Endodermal cell (in vitro differentiated cells): Measurements from ENCODE around the gene GAREM1. TPM values are rescaled to one million over a fixed set of nuclear protein-coding genes. Genes with fewer than 3 reads are reported as not detected.

ENCODE experiments used
- DNase-seq: peaks from one replicate; pipeline ENCODE4 v3.0.0-alpha.2; 2017
- H3K27ac ChIP-seq: 2 replicates; pipeline ENCODE4 v1.5.1; 2013; ENCODE audit warnings: mild to moderate bottlenecking, low read depth, low read length, moderate library complexity
- H3K27me3 ChIP-seq: 2 replicates; pipeline ENCODE4 v1.6.1; 2013; ENCODE audit warnings: mild to moderate bottlenecking, low read length, moderate library complexity; ENCODE audit not compliant: insufficient read depth, control insufficient read depth, poor library complexity, severe bottlenecking
- H3K36me3 ChIP-seq: 2 replicates; pipeline ENCODE4 v1.7.0; 2013; ENCODE audit warnings: mild to moderate bottlenecking, low read length, moderate library complexity; ENCODE audit not compliant: control insufficient read depth, insufficient read depth
- H3K4me1 ChIP-seq: one replicate; pipeline ENCODE4 v1.7.0; 2013; ENCODE audit warnings: low read length; ENCODE audit not compliant: control insufficient read depth, insufficient read depth
- H3K4me3 ChIP-seq: 2 replicates; pipeline ENCODE4 v1.5.1; 2013; ENCODE audit warnings: mild to moderate bottlenecking, low read length, moderate library complexity
- H3K9ac ChIP-seq: 2 replicates; pipeline ENCODE4 v1.6.1; 2013; ENCODE audit warnings: mild to moderate bottlenecking, low read length, moderate library complexity; ENCODE audit not compliant: poor library complexity, severe bottlenecking; ENCODE audit errors: extremely low read depth
- H3K9me3 ChIP-seq: 2 replicates; pipeline ENCODE4 v1.6.1; 2013; ENCODE audit warnings: mild to moderate bottlenecking, low read length, moderate library complexity; ENCODE audit not compliant: control insufficient read depth
- H3K27ac Mint-ChIP-seq: 2 replicates; pipeline ENCODE4 v1.8.0; 2020; ENCODE audit warnings: mixed read lengths
- H3K27me3 Mint-ChIP-seq: 2 replicates; pipeline ENCODE4 v1.8.0; 2021; ENCODE audit warnings: mild to moderate bottlenecking, mixed read lengths; ENCODE audit not compliant: insufficient read depth
- H3K36me3 Mint-ChIP-seq: 2 replicates; pipeline ENCODE4 v1.8.0; 2020; ENCODE audit warnings: low read depth, mixed read lengths
- H3K4me1 Mint-ChIP-seq: 2 replicates; pipeline ENCODE4 v1.8.0; 2020; ENCODE audit warnings: mixed read lengths
- H3K4me3 Mint-ChIP-seq: 2 replicates; pipeline ENCODE4 v1.8.0; 2020; ENCODE audit warnings: mild to moderate bottlenecking, moderate library complexity, mixed read lengths
- H3K9me3 Mint-ChIP-seq: 2 replicates; pipeline ENCODE4 v1.8.0; 2020; ENCODE audit warnings: mild to moderate bottlenecking, mixed read lengths
- WGBS, 2 experiments: methylation state at CpG; one replicate each; pipeline versions ENCODE4 v1.1.5 to v1.1.7; 2013; ENCODE audit warnings: missing lambda C conversion rate in 2 of 2, mixed read lengths in 1 of 2; ENCODE audit not compliant: insufficient coverage in 1 of 2, insufficient read length in 1 of 2; 5-methylcytosine and 5-hydroxymethylcytosine counted together
- total RNA-seq, 2 donors: library from RNA; stranded (reverse); fragmentation: NEBNext Ultra II Directional in 1 of 2; extraction: Animal tissue kit (Norgen Biotek cat#: 25700) in 1 of 2; gene quantifications; 2 replicates in 1 of 2; 3 replicates in 1 of 2; pipeline ENCODE4 v1.2.1, GENCODE V29; 2021
- TF ChIP-seq, protein P1 (sequence below): fragments of 200-600 bp; sonication (generic); conservative IDR thresholded peaks from 2 replicates; pipeline ENCODE4 v1.5.0; 2021; ENCODE audit warnings: antibody characterized with exemption, mild to moderate bottlenecking

Gene GAREM1
- total RNA-seq, 2 donors from 2014 or later: 9.2 to 9.4 TPM

- H3K4me3 Mint-ChIP-seq: no peak overlapping the region
- WGBS, 2 experiments: 93 to 96% methylated on average over 3 to 4 of the region's 5 CpGs
- H3K9me3 Mint-ChIP-seq: no peaks in the 10 kb centered on the region
Measured at GRCh38 chr18:32258558-32259204, 212.0 kb downstream of the GAREM1 start.

GRCh38 chr18:32258148-32258547 is 212.5 kb downstream of the GAREM1 start:
- Mint-ChIP-seq H3K9me3 (no peaks in the 10 kb centered on the region), H3K4me1 (peaks cover 22% of the 10 kb centered on the region), H3K36me3 (peaks cover 2% of the 10 kb centered on the region), H3K27me3 (peaks cover 2% of the 10 kb centered on the region), H3K4me3 (no peak overlapping the region), H3K27ac (no peak overlapping the region)
- H3K4me3 ChIP-seq: peak overlapping the region; percentile 61
- H3K9me3 ChIP-seq: no peaks in the 10 kb centered on the region
- TF ChIP-seq, protein P1, sequence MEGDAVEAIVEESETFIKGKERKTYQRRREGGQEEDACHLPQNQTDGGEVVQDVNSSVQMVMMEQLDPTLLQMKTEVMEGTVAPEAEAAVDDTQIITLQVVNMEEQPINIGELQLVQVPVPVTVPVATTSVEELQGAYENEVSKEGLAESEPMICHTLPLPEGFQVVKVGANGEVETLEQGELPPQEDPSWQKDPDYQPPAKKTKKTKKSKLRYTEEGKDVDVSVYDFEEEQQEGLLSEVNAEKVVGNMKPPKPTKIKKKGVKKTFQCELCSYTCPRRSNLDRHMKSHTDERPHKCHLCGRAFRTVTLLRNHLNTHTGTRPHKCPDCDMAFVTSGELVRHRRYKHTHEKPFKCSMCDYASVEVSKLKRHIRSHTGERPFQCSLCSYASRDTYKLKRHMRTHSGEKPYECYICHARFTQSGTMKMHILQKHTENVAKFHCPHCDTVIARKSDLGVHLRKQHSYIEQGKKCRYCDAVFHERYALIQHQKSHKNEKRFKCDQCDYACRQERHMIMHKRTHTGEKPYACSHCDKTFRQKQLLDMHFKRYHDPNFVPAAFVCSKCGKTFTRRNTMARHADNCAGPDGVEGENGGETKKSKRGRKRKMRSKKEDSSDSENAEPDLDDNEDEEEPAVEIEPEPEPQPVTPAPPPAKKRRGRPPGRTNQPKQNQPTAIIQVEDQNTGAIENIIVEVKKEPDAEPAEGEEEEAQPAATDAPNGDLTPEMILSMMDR: no peak
- H3K27ac ChIP-seq: no peak overlapping the region
- WGBS, 2 experiments: 79 to 82% methylated on average over 1 to 2 of the region's 2 CpGs
- no peaks in the 10 kb centered on the region for H3K27me3 ChIP-seq
- no peaks in the 10 kb centered on the region for H3K36me3 ChIP-seq
- no peak for DNase-seq
- peaks cover 14% of the 10 kb centered on the region for H3K4me1 ChIP-seq
- H3K9ac ChIP-seq: no peak overlapping the region

More at GRCh38 chr18:32258558-32259204, 212.0 kb downstream of the GAREM1 start:
- H3K27ac Mint-ChIP-seq: no peak overlapping the region
- H3K9ac ChIP-seq: no peak overlapping the region
- TF ChIP-seq, protein P1: no peak
- H3K27me3 Mint-ChIP-seq: peaks cover 2% of the 10 kb centered on the region
- H3K4me3 ChIP-seq: no peak overlapping the region
- H3K27me3 ChIP-seq: no peaks in the 10 kb centered on the region
- H3K27ac ChIP-seq: no peak overlapping the region
- no peaks in the 10 kb centered on the region for H3K36me3 ChIP-seq
- DNase-seq: no peak
- peaks cover 22% of the 10 kb centered on the region for H3K4me1 Mint-ChIP-seq
- peaks cover 2% of the 10 kb centered on the region for H3K36me3 Mint-ChIP-seq
- H3K9me3 ChIP-seq: no peaks in the 10 kb centered on the region
- H3K4me1 ChIP-seq: peaks cover 18% of the 10 kb centered on the region

GRCh38 chr18:32257084-32257785 is 213.4 kb downstream of the GAREM1 start:
- Histone ChIP-seq H3K4me1 (peaks cover 10% of the 10 kb centered on the region), H3K27ac (no peak overlapping the region), H3K9me3 (no peaks in the 10 kb centered on the region), H3K9ac (no peak overlapping the region), H3K27me3 (no peaks in the 10 kb centered on the region), H3K36me3 (no peaks in the 10 kb centered on the region), H3K4me3 (peak overlapping the region; percentile 61)
- Mint-ChIP-seq H3K27me3 (peaks cover 2% of the 10 kb centered on the region), H3K4me1 (peaks cover 20% of the 10 kb centered on the region), H3K4me3 (no peak overlapping the region), H3K27ac (no peak overlapping the region), H3K9me3 (no peaks in the 10 kb centered on the region), H3K36me3 (peaks cover 2% of the 10 kb centered on the region)
- DNase-seq: no peak
- 87 to 100% methylated on average over 2 to 5 of the region's 5 CpGs for WGBS, 2 experiments
- TF ChIP-seq, protein P1: no peak
